GM23338 (cell line): ENCODE results near the gene GPRASP2. TPM values are rescaled to one million over a fixed set of nuclear protein-coding genes. Genes with fewer than 3 reads are reported as not detected.

Experiments
- ATAC-seq: fragments of 200-7000 bp; cut with Tn5 transposase; 3 replicates; pipeline ENCODE4 v1.9.1; 2020
- DNase-seq: peaks from one replicate; pipeline ENCODE4 v3.0.0-alpha.2; 2015; ENCODE audit warnings: low spot score
- H2AFZ ChIP-seq: fragments of 200-600 bp; sonication (generic); 2 replicates; pipeline ENCODE4 v1.8.0; 2016; ENCODE audit warnings: antibody characterized with exemption, mild to moderate bottlenecking, moderate library complexity
- H3F3A ChIP-seq: fragments of 200-600 bp; sonication (generic); replicated peaks from 2 replicates; pipeline ENCODE4 v1.8.0; 2017; ENCODE audit warnings: antibody characterized with exemption, mixed run types, low read depth
- H3K27ac ChIP-seq: fragments of 200-600 bp; sonication (generic); 2 replicates; pipeline ENCODE4 v1.6.1; 2016; ENCODE audit warnings: low read depth
- H3K27me3 ChIP-seq: fragments of 200-600 bp; sonication (generic); 2 replicates; pipeline ENCODE4 v1.8.0; 2016; ENCODE audit warnings: mild to moderate bottlenecking, mixed run types, moderate library complexity; ENCODE audit not compliant: insufficient read depth
- H3K36me3 ChIP-seq: fragments of 200-600 bp; sonication (generic); 2 replicates; pipeline ENCODE4 v1.8.0; 2016; ENCODE audit warnings: mild to moderate bottlenecking; ENCODE audit not compliant: insufficient read depth
- H3K4me1 ChIP-seq: fragments of 200-600 bp; sonication (generic); 2 replicates; pipeline ENCODE4 v1.8.0; 2016; ENCODE audit warnings: mild to moderate bottlenecking, moderate library complexity; ENCODE audit not compliant: insufficient read depth
- H3K4me2 ChIP-seq: fragments of 200-600 bp; sonication (generic); 2 replicates; pipeline ENCODE4 v1.7.1; 2017; ENCODE audit warnings: mixed run types
- H3K4me3 ChIP-seq: fragments of 200-600 bp; sonication (generic); 2 replicates; pipeline ENCODE4 v1.6.1; 2016; ENCODE audit warnings: mixed run types
- H3K79me2 ChIP-seq: fragments of 200-600 bp; sonication (generic); replicated peaks from 2 replicates; pipeline ENCODE4 v1.8.0; 2017; ENCODE audit warnings: mild to moderate bottlenecking; ENCODE audit not compliant: insufficient read depth
- H3K9me2 ChIP-seq: fragments of 200-600 bp; sonication (generic); 2 replicates; pipeline ENCODE4 v1.8.0; 2017; ENCODE audit not compliant: insufficient read depth
- H4K20me1 ChIP-seq: fragments of 200-600 bp; sonication (generic); replicated peaks from 2 replicates; pipeline ENCODE4 v1.8.0; 2017; ENCODE audit warnings: mild to moderate bottlenecking; ENCODE audit not compliant: insufficient read depth
- H3K27ac Mint-ChIP-seq: 2 replicates; pipeline ENCODE4 v1.8.0; 2020; ENCODE audit warnings: inconsistent platforms, mild to moderate bottlenecking, moderate library complexity, mixed read lengths
- H3K27me3 Mint-ChIP-seq: 3 replicates; pipeline ENCODE4 v1.8.0; 2022; ENCODE audit warnings: low read depth, mild to moderate bottlenecking, moderate library complexity, mixed read lengths, inconsistent platforms; ENCODE audit not compliant: insufficient read depth, poor library complexity
- H3K36me3 Mint-ChIP-seq: 3 replicates; pipeline ENCODE4 v1.8.0; 2021; ENCODE audit warnings: low read depth, mild to moderate bottlenecking, inconsistent platforms, moderate library complexity, mixed read lengths
- H3K4me1 Mint-ChIP-seq: 3 replicates; pipeline ENCODE4 v1.8.0; 2020; ENCODE audit warnings: mild to moderate bottlenecking, inconsistent platforms, mixed read lengths
- H3K4me3 Mint-ChIP-seq: 3 replicates; pipeline ENCODE4 v1.8.0; 2021; ENCODE audit warnings: moderate library complexity, mild to moderate bottlenecking, inconsistent platforms, mixed read lengths
- H3K9me3 Mint-ChIP-seq: 3 replicates; pipeline ENCODE4 v1.8.0; 2020; ENCODE audit warnings: moderate library complexity, mild to moderate bottlenecking, inconsistent platforms, mixed read lengths
- EZH2phosphoT487 ChIP-seq: fragments of 200-600 bp; sonication (generic); IDR thresholded peaks from one replicate; pipeline ENCODE4 v1.8.1; 2018; ENCODE audit warnings: antibody characterized with exemption; ENCODE audit not compliant: unreplicated experiment
- POLR2AphosphoS5 ChIP-seq: IDR thresholded peaks from 2 replicates; pipeline ENCODE4 v1.6.1; 2016; ENCODE audit warnings: antibody characterized with exemption, low read depth
- ZNF114 ChIP-seq: fragments of 250-450 bp; sonication (Bioruptor Pico); IDR thresholded peaks from 2 replicates; pipeline ENCODE4 v1.5.0; 2020; ENCODE audit warnings: mild to moderate bottlenecking, moderate library complexity
- ZNF331 ChIP-seq: fragments of 250-450 bp; sonication (Bioruptor Pico); IDR thresholded peaks from 2 replicates; pipeline ENCODE4 v1.5.0; 2020; ENCODE audit warnings: low read depth, mild to moderate bottlenecking, moderate library complexity
- polyA plus RNA-seq: library from polyadenylated mRNA; unstranded; fragments of >200 nt; fragmentation: Nextera tagmentation; extraction: Ambion mirVana; gene quantifications from 2 replicates; pipeline ENCODE4 v1.2.1, GENCODE V29; 2016
- total RNA-seq: library from RNA; depleted of rRNA; stranded (reverse); fragments of >200 nt; shearing (Covaris generic); gene quantifications from 2 replicates; pipeline ENCODE4 v1.2.3, GENCODE V29; 2014
- TF ChIP-seq, protein P1 (sequence below): fragments of 250-450 bp; sonication (Bioruptor Pico); IDR thresholded peaks from 2 replicates; pipeline ENCODE4 v1.5.0; 2020; ENCODE audit warnings: mild to moderate bottlenecking, moderate library complexity
- TF ChIP-seq, protein P2 (sequence below): IDR thresholded peaks from 2 replicates; pipeline ENCODE4 v1.6.1; 2016; ENCODE audit warnings: antibody characterized with exemption
- TF ChIP-seq, protein P3 (sequence below): IDR thresholded peaks from one replicate; pipeline ENCODE4 v1.6.1; 2018; ENCODE audit warnings: antibody characterized with exemption; ENCODE audit not compliant: unreplicated experiment

Gene GPRASP2
- total and polyA plus RNA-seq, 2 experiments from 2014 or later = 4.9 to 22.4 TPM

DNA sequence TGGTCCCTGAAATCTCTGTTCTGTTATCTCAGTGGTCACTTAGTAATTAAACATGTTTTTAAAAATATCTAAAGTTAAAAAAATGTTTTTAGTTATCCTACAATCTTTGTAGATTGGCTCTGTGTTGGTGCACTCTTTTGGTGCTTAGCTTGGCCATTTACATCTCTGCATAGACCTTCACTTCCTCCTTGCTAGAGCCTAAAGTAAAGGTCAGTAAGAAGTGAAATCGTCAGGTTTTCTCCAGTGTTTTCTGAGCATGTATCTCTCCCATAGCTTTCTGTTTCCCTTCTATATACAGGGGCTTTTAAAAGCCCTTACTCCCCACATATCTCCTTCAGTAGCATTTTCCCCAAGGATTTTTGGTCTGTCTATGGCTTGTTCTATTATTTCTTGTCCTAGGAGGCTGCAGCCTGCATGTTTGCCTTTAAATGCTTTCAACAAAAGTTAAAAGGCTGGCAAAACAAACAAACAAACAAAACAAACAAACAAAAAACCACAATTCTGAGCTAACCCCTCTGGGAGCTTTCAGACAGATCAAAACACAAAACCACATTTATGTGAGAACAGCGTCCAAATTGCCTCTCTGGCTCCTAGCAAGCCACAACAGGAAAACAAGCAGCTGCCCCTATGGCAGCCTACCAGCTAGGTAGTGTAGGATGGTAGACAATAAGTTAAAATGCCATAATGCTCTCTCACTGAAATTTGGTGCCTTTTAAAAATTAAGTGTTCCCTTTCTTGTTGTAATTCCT, 27.3 kb upstream of the GPRASP2 start:
- no peaks in the 10 kb centered on the region for H3K27me3 ChIP-seq
- H3K4me1 Mint-ChIP-seq = no peaks in the 10 kb centered on the region
- no peaks in the 10 kb centered on the region for H3K27me3 Mint-ChIP-seq
- ATAC-seq (no peak), DNase-seq (no peak)
- H3K36me3 Mint-ChIP-seq = peaks cover 6% of the 10 kb centered on the region; the same call in 1 of the 3 replicates
- no peaks in the 10 kb centered on the region for H3F3A ChIP-seq
- H3K4me2 ChIP-seq = no peak overlapping the region
- no peak overlapping the region for H3K4me3 Mint-ChIP-seq
- no peaks in the 10 kb centered on the region for H3K79me2 ChIP-seq
- no peak overlapping the region for H3K4me3 ChIP-seq
- no peak overlapping the region for H3K27ac Mint-ChIP-seq
- no peaks in the 10 kb centered on the region for H3K9me2 ChIP-seq
- no peak overlapping the region for H2AFZ ChIP-seq
- H3K4me1 ChIP-seq = no peaks in the 10 kb centered on the region
- no peaks in the 10 kb centered on the region for H4K20me1 ChIP-seq
- no peaks in the 10 kb centered on the region for H3K36me3 ChIP-seq
- no peak overlapping the region for H3K27ac ChIP-seq
- H3K9me3 Mint-ChIP-seq = peaks cover 5% of the 10 kb centered on the region; the same call in 2 of the 3 replicates
- TF ChIP-seq, protein P1, sequence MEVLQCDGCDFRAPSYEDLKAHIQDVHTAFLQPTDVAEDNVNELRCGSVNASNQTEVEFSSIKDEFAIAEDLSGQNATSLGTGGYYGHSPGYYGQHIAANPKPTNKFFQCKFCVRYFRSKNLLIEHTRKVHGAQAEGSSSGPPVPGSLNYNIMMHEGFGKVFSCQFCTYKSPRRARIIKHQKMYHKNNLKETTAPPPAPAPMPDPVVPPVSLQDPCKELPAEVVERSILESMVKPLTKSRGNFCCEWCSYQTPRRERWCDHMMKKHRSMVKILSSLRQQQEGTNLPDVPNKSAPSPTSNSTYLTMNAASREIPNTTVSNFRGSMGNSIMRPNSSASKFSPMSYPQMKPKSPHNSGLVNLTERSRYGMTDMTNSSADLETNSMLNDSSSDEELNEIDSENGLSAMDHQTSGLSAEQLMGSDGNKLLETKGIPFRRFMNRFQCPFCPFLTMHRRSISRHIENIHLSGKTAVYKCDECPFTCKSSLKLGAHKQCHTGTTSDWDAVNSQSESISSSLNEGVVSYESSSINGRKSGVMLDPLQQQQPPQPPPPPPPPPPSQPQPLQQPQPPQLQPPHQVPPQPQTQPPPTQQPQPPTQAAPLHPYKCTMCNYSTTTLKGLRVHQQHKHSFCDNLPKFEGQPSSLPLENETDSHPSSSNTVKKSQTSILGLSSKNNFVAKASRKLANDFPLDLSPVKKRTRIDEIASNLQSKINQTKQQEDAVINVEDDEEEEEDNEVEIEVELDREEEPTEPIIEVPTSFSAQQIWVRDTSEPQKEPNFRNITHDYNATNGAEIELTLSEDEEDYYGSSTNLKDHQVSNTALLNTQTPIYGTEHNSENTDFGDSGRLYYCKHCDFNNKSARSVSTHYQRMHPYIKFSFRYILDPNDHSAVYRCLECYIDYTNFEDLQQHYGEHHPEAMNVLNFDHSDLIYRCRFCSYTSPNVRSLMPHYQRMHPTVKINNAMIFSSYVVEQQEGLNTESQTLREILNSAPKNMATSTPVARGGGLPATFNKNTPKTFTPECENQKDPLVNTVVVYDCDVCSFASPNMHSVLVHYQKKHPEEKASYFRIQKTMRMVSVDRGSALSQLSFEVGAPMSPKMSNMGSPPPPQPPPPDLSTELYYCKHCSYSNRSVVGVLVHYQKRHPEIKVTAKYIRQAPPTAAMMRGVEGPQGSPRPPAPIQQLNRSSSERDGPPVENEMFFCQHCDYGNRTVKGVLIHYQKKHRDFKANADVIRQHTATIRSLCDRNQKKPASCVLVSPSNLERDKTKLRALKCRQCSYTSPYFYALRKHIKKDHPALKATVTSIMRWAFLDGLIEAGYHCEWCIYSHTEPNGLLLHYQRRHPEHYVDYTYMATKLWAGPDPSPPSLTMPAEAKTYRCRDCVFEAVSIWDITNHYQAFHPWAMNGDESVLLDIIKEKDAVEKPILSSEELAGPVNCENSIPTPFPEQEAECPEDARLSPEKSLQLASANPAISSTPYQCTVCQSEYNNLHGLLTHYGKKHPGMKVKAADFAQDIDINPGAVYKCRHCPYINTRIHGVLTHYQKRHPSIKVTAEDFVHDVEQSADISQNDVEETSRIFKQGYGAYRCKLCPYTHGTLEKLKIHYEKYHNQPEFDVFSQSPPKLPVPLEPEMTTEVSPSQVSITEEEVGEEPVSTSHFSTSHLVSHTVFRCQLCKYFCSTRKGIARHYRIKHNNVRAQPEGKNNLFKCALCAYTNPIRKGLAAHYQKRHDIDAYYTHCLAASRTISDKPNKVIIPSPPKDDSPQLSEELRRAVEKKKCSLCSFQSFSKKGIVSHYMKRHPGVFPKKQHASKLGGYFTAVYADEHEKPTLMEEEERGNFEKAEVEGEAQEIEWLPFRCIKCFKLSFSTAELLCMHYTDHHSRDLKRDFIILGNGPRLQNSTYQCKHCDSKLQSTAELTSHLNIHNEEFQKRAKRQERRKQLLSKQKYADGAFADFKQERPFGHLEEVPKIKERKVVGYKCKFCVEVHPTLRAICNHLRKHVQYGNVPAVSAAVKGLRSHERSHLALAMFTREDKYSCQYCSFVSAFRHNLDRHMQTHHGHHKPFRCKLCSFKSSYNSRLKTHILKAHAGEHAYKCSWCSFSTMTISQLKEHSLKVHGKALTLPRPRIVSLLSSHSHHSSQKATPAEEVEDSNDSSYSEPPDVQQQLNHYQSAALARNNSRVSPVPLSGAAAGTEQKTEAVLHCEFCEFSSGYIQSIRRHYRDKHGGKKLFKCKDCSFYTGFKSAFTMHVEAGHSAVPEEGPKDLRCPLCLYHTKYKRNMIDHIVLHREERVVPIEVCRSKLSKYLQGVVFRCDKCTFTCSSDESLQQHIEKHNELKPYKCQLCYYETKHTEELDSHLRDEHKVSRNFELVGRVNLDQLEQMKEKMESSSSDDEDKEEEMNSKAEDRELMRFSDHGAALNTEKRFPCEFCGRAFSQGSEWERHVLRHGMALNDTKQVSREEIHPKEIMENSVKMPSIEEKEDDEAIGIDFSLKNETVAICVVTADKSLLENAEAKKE (CRISPR knock-in tag) = no peak
- TF ChIP-seq ZNF331 (CRISPR knock-in tag) (no peak), POLR2AphosphoS5 (no peak), ZNF114 (no peak), EZH2phosphoT487 (no peak)
- TF ChIP-seq, protein P2, sequence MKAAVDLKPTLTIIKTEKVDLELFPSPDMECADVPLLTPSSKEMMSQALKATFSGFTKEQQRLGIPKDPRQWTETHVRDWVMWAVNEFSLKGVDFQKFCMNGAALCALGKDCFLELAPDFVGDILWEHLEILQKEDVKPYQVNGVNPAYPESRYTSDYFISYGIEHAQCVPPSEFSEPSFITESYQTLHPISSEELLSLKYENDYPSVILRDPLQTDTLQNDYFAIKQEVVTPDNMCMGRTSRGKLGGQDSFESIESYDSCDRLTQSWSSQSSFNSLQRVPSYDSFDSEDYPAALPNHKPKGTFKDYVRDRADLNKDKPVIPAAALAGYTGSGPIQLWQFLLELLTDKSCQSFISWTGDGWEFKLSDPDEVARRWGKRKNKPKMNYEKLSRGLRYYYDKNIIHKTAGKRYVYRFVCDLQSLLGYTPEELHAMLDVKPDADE = no peak
- TF ChIP-seq, protein P3, sequence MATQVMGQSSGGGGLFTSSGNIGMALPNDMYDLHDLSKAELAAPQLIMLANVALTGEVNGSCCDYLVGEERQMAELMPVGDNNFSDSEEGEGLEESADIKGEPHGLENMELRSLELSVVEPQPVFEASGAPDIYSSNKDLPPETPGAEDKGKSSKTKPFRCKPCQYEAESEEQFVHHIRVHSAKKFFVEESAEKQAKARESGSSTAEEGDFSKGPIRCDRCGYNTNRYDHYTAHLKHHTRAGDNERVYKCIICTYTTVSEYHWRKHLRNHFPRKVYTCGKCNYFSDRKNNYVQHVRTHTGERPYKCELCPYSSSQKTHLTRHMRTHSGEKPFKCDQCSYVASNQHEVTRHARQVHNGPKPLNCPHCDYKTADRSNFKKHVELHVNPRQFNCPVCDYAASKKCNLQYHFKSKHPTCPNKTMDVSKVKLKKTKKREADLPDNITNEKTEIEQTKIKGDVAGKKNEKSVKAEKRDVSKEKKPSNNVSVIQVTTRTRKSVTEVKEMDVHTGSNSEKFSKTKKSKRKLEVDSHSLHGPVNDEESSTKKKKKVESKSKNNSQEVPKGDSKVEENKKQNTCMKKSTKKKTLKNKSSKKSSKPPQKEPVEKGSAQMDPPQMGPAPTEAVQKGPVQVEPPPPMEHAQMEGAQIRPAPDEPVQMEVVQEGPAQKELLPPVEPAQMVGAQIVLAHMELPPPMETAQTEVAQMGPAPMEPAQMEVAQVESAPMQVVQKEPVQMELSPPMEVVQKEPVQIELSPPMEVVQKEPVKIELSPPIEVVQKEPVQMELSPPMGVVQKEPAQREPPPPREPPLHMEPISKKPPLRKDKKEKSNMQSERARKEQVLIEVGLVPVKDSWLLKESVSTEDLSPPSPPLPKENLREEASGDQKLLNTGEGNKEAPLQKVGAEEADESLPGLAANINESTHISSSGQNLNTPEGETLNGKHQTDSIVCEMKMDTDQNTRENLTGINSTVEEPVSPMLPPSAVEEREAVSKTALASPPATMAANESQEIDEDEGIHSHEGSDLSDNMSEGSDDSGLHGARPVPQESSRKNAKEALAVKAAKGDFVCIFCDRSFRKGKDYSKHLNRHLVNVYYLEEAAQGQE = no peak
